A549 (cell line): ENCODE measurements around the gene FGF18.

ENCODE experiments used
- CTCF ChIP-seq: fragments of >200 bp; sonication (Bioruptor Twin); formaldehyde crosslinking; IDR thresholded peaks from 3 replicates; pipeline ENCODE4 v1.5.1; 2016
- POLR2AphosphoS2 ChIP-seq: conservative IDR thresholded peaks from 2 replicates; pipeline ENCODE4 v1.6.1; 2012; ENCODE audit warnings: low read length, improper control_type of control experiment, inconsistent platforms
- RCOR1 ChIP-seq: fragments of 150-350 bp; IDR thresholded peaks from 2 replicates; pipeline ENCODE4 v1.6.1; 2014; ENCODE audit warnings: antibody characterized with exemption, low read length, low read depth
- ZC3H11A ChIP-seq: fragments of 450-650 bp; IDR thresholded peaks from 2 replicates; pipeline ENCODE4 v1.6.1; 2014; ENCODE audit warnings: antibody characterized with exemption, mild to moderate bottlenecking
- TF ChIP-seq, protein P1 (sequence below): fragments of 200-600 bp; sonication (generic); IDR thresholded peaks from 2 replicates; pipeline ENCODE4 v1.6.1; 2016; ENCODE audit warnings: antibody characterized with exemption, mild to moderate bottlenecking, moderate library complexity
- TF ChIP-seq, protein P2 (sequence below): fragments of 450-650 bp; IDR thresholded peaks from 2 replicates; pipeline ENCODE4 v1.6.1; 2014; ENCODE audit warnings: antibody characterized with exemption

- no peak for TF ChIP-seq CTCF
- TF ChIP-seq, protein P1, sequence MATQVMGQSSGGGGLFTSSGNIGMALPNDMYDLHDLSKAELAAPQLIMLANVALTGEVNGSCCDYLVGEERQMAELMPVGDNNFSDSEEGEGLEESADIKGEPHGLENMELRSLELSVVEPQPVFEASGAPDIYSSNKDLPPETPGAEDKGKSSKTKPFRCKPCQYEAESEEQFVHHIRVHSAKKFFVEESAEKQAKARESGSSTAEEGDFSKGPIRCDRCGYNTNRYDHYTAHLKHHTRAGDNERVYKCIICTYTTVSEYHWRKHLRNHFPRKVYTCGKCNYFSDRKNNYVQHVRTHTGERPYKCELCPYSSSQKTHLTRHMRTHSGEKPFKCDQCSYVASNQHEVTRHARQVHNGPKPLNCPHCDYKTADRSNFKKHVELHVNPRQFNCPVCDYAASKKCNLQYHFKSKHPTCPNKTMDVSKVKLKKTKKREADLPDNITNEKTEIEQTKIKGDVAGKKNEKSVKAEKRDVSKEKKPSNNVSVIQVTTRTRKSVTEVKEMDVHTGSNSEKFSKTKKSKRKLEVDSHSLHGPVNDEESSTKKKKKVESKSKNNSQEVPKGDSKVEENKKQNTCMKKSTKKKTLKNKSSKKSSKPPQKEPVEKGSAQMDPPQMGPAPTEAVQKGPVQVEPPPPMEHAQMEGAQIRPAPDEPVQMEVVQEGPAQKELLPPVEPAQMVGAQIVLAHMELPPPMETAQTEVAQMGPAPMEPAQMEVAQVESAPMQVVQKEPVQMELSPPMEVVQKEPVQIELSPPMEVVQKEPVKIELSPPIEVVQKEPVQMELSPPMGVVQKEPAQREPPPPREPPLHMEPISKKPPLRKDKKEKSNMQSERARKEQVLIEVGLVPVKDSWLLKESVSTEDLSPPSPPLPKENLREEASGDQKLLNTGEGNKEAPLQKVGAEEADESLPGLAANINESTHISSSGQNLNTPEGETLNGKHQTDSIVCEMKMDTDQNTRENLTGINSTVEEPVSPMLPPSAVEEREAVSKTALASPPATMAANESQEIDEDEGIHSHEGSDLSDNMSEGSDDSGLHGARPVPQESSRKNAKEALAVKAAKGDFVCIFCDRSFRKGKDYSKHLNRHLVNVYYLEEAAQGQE: no peak
- TF ChIP-seq POLR2AphosphoS2: no peak
- TF ChIP-seq RCOR1: no peak
- TF ChIP-seq, protein P2, sequence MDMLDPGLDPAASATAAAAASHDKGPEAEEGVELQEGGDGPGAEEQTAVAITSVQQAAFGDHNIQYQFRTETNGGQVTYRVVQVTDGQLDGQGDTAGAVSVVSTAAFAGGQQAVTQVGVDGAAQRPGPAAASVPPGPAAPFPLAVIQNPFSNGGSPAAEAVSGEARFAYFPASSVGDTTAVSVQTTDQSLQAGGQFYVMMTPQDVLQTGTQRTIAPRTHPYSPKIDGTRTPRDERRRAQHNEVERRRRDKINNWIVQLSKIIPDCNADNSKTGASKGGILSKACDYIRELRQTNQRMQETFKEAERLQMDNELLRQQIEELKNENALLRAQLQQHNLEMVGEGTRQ: no peak
- TF ChIP-seq ZC3H11A: no peak
Observed at GRCh38 chr5:171422495-171422894, 3.0 kb downstream of the FGF18 start.
